GM04503 (cell line): ENCODE results near the gene SMCO3.

Source experiments
- DNase-seq: peaks from one replicate; pipeline ENCODE4 v3.0.0-alpha.2; 2012; ENCODE audit warnings: low read depth

SMCO3 gene

DNA sequence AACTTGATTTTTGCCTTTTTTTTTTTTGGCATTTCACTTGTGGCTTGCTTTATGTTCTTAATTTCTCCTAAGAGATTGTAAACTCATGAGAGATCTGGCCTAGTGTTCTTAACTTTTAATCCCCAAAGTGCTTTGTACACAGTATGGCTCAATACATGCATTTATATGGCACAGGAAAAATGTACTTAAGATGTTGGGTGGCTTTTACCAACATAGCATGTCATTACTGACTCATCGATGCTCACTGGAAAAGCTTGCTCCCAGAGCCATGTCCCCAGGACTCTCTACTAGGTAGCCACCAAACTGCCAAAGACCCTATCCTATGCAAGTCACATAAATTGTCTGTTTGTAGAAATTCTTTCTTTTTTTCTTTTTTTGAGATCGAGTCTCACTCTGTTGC lies 13.1 kb upstream of the SMCO3 start:
- DNase-seq = no peak

DNA sequence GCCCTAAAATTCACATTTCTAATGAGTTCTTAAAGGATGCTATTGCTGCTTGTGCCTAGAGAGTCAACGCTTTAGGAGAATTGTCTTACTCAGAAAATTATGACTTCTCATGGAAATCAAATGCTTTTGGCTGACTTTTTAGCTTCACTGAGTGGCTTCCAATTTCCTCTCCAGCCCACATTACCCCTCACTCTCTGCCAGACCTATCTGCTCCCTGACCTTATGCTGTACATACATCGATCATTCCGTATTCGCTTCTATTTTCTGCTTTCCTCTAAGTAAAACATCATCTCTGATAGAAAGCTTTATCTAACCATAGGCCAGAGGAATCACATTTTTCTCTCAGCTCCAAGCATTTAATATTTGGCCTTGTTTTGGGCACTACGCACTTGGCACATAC lies 12.5 kb upstream of the SMCO3 start:
- DNase-seq = no peak

DNA sequence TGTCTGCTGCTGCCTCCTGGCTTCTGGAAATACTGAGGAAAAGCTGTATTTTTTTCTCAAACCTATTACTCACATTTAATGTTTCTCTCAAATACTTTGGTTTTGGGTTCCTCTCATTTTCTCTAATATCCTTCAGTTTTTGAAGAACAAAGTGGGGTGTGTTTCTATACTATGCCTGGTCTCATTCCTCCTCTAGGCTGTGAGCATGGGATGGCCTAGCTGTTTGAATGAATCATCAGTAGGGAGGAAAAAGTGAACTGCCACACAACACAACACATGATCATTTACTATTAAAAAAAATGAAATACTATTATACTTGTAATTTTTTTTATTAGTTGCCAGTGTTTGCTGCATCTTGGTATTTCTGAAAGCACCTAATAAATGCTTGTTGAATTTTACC lies 11.3 kb upstream of the SMCO3 start:
- DNase-seq = no peak

DNA sequence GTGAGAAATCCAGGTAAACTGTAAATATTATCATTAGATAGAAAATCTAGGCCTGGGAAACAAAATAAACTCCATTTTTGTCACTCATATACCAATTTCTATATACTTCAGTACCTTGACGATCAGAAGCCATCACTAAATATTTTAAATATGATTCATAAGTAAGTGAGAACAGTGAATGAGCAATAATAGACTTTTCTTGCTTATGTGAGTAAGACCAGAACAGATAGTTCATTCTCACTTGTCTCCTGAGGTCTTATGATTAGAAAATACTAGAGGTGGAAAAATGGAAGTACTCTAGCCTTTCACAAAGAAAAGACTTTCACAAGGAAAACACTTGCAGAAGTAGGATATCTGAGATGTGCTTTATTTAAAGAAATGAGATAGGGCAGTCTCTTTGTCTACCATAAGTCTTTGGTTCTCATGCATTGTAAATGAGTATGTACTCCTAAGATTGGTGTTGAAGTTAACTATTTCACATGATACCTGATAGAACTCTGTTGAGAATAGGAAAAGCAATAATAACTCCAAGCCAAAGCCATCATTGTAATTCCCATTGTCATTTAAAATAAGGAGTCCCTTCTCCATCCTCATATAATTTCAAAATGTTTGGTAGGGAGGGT lies 10.1 kb upstream of the SMCO3 start:
- no peak for DNase-seq

DNA sequence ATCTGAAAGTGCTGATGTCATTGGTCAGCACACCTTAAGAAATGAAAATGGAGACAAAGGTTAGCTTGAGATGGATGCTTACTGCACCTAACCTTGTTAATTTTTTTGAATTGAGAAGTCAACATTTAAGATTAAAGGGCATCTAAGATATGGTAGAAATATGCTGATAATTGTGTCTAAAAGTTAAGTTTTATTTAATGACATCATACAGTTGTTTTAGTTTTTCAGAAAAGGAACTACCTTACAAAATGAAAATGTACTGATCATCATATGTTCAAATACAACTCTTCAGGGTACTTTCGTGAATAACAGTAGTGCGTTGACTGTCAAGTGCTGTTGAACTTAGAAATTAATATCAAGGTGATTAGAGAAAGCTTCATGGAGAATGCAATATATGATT lies 2.5 kb downstream of the SMCO3 start:
- no peak for DNase-seq

DNA sequence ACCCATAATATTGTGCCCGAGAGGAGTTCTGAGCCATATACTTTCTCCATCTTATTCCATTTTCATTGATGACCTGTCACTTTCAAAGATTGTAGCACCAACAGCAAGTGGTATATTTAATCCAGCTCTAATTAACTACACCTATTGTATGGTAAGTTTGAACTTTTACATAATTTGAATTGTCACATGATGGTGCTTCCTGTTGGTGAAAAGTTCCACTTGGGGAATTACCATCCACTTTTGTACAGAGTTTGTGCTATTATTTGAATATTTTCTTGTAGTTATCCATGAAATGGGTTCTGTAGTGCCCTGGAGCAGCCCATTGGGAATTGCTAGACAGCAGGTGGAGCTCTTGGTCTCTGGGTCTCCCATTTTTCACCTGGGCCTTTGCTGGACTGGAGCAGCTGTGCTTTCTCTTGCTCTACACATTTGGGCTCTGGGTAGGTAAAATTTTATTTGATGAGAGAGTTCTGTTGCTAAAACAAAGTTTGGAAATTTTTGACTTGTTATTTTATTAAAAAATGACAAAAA lies 3.0 kb downstream of the SMCO3 start:
- no peak for DNase-seq

DNA sequence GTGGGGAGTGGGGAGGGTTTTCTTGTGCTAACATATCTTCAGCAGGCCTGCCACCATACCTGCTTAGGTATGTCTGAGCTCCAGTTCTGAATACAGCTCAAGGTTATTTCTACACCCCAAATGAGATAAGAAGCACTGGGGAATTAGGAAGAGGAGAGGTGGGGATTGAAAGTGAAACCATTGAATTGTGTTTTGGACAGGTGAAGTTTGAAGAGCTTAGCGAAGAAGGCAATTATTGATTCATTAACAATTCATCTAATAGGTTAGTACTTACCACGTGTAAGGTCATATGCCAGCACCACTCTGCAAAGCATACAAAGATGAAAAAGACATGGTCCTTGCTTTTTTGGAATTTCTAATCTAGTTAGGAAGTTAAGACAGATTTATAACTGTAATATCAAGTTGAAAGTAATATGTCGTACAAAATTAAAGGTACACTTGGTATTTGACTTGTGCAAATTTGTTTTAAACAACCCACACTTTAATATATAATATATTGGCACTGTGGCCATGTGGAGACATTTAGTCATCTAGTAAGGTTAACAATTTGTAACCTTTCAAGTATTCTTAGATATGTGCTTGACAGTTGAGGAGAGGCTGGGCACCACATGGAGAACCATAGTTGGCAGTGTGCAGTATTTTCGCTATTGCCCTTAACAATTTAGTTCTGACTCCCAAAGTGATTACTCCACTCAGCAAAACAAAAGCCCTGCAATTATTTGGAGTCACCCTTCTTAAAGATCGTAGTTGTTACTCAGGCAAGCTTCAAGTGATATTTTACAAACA lies 3.6 kb downstream of the SMCO3 start:
- no peak for DNase-seq

DNA sequence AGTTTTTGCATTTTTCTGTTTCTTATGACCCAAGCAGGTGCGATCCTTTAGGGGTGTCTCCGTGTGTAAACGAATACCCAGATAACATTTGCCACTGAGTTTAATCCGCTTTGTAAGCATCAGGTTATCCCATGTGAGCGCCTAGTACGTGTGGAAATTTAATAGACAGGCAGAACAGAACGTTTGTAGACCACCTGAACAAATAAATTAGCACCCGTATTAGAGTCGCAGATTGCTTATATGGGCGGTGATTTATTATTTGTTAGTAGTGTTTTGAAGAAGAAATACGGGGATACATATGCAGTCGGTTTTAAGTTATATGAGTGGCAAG lies 10.2 kb downstream of the SMCO3 start:
- no peak for DNase-seq

DNA sequence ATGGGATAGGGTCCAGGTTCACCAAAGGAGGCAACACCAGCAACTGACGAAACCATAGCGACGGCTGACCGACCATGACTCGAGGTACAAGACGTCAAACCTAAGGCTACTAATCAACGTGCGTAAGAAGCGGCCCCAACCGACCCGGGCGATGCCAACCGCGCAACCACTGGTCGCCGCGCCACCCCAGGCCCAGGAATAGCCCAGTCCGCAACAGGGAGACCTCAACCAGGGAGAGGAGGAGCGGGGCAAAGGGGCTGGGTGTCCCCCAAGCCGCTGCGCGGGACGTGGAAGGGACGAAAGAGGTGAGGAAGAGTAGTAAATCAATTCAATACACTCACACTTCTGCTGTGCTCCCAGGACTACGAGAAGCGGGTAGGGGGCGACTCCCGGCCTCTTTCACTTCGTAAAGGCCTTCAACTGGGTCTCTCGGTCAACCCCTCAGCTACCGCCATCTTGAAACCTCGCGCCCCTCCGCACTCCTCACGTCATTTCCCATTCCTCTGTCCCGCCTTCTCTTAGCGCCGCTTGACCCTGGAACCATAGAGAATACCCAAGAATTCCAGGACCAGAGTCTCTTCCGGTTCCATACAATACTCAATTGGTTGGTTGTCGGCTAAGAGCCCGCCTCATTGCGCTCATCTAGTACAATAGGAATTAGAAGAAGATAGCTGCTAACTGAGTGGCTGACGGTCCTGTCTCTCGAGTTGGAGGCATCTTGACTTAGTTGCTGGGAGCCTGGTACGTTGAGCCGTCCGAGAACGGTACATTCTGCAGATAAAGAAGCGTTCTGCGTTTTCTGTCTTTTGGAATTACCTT lies 10.8 kb downstream of the SMCO3 start, which contains the start of the genes C12orf60 and WBP11:
TSS of gene C12orf60 (plus strand) at position 660 of the 819 bp plus-strand sequence. CDS start 19,266 bp downstream, outside the sequence.
TSS of gene WBP11 (minus strand) at position 468 of the 819 bp plus-strand sequence. CDS start 2,095 bp downstream, outside the sequence.
- peak; percentile 99 for DNase-seq

DNA sequence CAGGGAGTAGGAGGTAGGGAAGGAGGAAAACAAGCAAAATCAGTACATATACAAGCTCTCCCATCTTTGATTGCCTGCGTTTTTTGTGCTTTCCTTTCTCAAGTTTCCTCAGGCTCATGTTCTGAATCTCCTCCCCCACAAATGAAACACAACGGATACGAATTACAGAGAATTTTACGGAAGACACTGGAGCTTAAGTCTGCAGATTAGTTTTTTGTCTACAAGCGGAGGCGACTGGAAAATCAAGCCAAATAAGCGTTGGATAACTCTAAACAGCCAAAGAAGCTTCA lies 11.3 kb downstream of the SMCO3 start:
- DNase-seq = no peak

DNA sequence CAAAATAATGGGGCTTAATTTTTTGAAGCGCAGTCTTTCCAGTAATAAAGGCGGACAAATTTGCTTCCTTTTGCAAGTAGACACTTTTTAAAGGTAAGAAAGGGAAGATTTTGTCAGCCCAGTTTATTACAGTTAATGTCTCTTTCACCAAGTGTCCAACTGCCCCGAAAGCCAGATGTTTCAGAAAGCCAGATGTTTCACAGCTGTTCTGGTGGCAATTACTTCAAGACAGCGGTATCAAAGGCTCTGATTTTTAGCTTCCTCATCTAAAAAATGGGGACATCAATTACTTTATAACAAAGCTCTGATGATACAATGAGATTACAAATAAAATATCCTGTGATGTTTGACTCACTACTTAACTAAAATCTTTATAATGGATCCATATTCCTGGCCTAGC lies 11.7 kb downstream of the SMCO3 start:
- no peak for DNase-seq

DNA sequence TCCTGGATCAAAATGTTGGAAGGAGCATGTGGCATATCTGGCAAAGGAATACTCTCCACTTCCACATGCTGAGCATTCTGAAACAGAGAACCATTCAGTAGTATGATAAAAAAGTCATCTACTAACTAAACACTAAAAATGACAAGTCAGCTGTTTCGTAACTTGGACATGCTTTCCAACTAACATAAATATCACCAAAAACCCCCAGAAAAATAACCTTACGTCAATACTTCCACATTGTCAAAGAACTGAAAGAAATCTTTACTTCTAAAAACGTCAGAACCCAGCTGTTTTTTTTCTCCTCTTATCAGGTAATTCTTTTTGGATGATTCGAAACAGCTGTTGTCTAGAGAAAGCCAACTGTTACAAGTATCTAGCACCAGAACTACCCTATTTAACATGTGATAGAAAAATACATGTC lies 18.9 kb downstream of the SMCO3 start:
- no peak for DNase-seq

DNA sequence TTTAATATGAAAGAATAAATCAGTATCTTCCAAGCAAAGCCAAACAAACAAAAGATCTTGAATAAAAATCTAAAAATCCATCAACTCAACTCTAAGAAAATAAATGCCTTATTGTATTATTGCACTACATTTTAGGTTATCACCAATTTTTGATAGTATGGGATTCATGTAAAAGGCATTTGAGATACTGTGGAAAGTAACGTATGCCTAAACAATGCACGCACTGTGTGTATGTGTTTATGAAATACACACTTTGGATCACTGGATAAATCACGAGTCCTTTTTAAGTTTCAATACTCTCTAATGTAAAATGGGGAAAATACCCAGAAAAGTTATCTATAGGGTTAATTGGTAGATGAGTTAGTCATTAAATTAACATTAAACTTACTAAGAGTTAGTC lies 28.4 kb downstream of the SMCO3 start:
- no peak for DNase-seq

DNA sequence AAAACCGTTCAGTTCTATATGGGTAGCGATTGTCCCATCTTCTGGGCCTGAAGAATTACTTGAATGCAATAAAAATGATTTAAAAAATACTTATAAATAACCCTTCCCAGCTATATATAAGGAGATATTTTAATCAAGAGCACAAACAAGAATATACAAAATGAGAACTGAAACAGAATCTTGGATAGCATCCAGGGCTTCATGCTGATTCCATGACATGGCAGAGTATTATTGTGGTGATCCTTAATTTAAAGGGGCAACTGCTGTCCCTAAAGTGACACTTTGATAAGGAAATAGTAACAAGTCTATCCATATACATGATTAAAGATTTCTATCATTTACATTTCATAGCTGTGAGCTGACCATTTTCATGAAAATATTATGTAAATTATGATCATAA lies 29.5 kb downstream of the SMCO3 start:
- DNase-seq = no peak

DNA sequence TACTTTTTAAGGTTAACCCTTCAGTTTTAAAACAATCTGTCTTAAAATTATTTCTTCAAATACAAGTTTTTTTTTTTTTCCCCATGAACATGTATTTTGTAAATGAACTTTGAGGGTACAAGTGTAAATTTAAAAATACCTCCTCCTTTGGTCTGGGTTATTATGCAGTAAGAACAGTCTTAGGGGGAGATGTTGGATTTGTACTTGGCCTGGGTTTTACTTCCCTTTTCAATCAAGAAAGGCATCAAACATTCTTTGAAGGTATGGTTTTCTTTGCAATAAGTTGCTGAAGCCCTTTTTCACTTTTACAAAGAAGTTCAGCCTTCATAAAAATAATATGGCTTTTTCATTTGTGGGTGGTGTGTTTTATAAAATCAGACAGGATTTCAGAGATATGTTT lies 31.2 kb downstream of the SMCO3 start:
- no peak for DNase-seq

DNA sequence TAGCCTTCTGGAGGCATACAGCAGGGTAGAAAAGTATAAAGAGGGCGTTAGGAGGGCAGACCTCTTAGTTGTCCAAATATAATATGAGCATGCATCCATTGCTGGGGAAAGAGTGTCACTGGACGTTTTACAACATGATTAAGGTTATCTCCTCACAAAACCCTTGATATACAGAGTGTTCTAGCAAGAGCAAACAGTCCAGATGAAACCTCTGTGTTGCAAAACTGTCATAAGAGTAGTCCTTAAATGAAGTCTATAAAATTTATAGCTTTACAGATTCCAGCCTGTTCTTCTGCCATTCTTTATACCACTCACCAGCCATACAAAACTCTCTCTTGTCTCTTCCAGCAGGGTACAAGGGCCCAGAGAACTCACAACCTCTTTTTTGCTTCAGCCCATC lies 32.4 kb downstream of the SMCO3 start:
- DNase-seq = no peak

DNA sequence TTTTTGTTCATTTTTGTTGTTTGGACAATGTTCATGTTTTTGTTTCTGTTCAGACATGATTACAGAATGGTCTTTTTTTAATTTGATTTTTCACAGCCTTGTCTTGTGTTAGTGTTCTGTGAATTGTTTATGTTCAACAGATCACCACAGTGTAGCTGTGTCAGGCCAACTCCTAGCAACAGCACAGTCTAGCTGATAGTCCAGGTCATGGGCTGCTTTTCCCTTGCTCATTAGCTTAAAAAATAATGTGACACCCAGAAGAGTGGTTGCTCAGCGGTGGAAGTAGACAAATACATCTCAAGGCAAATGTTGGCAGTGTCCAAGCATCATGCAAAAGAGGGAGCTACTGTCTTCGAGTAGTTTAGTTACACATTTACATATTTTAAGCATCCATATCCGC lies 33.1 kb downstream of the SMCO3 start:
- DNase-seq = no peak

DNA sequence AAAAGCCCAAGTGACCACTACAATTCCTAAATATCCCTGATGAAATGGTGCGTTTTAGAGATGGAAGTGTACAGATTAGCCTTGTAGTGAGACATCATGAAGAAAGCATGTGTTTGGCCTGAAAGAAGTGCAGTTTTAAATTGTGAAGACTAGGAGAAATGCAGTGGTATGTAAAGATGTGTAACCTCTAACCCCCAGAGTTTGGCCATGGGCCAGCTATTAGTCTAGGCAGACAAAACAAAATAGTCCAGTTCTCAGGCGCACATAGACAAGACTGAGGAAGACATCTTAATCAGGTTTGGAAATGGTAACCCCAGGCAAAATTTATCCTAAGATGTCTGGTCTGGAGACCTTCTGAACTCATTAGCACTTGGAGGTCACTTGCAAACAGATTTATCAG lies 34.1 kb downstream of the SMCO3 start:
- no peak for DNase-seq

DNA sequence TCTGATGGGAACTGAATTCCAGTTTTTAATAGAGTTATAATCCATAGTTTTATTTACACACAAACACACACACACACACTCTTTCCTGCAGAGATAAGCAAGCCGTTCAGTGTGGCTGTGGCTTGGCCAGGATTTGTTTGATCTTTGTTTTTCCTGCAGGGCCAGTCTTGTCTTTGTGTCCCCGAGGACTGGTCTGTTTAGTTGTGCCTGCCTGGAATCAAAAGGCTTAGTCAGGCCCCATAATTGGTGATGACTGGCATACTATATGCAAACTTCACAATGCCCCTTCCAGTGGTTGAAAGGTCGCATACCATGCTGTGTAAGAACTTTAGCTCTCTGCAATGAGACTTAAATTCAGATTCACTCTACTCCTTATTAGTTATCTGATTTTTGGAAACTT lies 36.7 kb downstream of the SMCO3 start:
- DNase-seq = no peak

DNA sequence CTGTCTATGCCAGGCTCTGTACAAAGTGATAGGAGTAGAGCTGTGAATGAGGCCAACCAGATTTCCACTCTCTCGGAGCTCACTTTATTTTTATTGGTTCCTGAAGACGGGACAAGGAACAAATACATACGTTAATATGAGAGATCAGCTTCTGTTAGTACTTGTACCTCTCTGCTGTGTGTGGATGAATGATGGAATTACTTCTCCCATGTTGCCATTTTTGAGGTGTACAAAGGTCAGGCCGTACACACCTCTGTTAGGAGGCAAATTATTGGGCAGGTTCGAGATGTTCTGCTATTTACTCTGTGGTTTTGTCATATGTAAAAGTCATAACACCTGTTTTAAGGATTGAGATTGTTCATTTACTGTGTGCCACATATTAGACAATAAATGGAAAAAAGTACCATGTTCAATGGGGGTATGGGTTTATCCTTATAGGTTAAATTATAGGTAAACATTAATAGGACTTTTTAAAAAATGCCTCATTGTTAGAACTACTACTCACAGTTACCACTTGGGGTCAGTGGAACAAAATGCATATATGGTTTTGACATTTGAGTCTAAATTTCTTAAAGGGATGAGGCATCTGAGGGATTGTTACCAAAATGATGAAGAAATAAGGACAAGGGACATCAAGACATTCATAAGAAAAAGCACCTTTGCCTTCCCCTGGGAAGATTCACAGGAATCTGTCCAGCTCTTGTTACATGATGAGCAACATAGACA lies 37.6 kb downstream of the SMCO3 start:
- DNase-seq = no peak

DNA sequence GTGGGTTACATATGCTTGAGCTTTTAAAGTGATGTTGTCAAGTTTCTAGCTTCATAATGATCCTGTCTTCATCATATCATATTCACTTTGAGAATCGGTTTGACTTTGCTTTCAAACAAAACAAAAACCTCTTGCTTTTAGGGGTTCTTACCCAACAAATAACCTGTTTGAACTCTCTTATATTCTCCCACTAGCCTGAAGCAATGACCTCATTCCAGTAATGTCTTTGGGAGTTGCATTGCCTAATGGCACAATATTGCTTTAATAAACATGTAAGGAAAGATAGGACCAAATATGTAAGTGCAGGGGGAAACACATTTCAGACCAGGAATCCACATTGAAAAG lies 38.4 kb downstream of the SMCO3 start:
- no peak for DNase-seq

DNA sequence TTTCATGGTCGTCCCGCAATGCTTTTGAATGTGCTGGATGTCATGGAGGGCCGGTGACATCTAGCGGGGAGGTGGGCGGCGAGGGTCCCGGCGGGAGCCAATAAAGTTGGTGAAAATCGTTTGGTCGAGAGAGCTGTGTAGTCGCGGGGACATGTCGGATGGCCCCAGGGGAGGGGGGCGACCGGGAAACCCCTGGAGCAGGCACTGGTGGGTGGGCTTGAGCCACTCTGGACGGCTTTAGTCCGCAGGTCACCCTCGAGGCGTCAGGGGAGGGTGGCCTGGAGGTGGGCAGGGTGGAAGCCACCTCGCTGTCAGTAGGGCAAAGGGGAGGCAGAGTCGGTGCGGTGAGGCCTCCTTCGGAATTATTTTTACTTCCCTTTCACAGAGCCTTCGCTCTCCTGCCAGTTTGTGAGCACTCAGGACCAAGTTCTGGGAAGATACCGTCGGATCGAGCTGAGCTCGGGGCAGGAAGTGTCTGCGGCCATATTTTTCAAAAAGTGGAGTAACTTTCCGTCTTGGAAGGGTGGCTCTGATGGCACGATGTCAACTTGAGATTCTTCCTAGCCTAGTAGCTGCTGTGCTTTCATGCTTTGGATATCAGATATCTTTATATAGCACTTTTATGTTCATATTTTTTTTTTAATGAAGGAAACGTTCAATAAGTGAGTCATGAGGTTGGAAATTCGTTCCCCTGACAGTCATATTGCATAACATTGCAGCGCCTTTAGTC lies 38.9 kb downstream of the SMCO3 start:
- peak; percentile 64 for DNase-seq
